Tibial artery (tissue), 4 donors: ENCODE results near the gene GNAT2.

ENCODE experiments used
- DNase-seq, 2 donors: peaks; one replicate each; pipeline ENCODE4 v3.0.0-alpha.2; 2019
- H3K27ac ChIP-seq, 2 donors: fragments of 200-600 bp; sonication (generic) in 1 of 2; 1 replicate in 1 of 2; 2 replicates in 1 of 2; pipeline ENCODE4 v1.5.1; 2018 to 2019; ENCODE audit warnings: mild to moderate bottlenecking in 1 of 2
- H3K27me3 ChIP-seq, 2 donors: fragments of 200-600 bp; sonication (generic) in 1 of 2; one replicate each; pipeline versions ENCODE4 v1.5.1 to v1.6.0; 2016 to 2019
- H3K36me3 ChIP-seq, 3 donors: fragments of 200-600 bp; sonication (generic) in 2 of 3; one replicate each; pipeline ENCODE4 v1.5.1; 2016 to 2019; ENCODE audit warnings: mild to moderate bottlenecking in 2 of 3
- H3K4me1 ChIP-seq, 4 donors: fragments of 200-600 bp; sonication (generic) in 2 of 4; 1 replicate in 3 of 4; 2 replicates in 1 of 4; pipeline ENCODE4 v1.5.1; 2016 to 2019
- H3K4me3 ChIP-seq, 2 donors: fragments of 200-600 bp; sonication (generic) in 1 of 2; 1 replicate in 1 of 2; 2 replicates in 1 of 2; pipeline ENCODE4 v1.5.1; 2018 to 2019; ENCODE audit warnings: mild to moderate bottlenecking in 2 of 2
- H3K9me3 ChIP-seq, 3 donors: fragments of 200-600 bp; sonication (generic) in 1 of 3; one replicate each; pipeline ENCODE4 v1.5.1; 2016 to 2019
- intact Hi-C: fragments of 100-400 bp; cut with DNase I; formaldehyde crosslinking; loops from one replicate; pipeline ENCODE4 v1.15.0; 2023; ENCODE audit warnings: low total_unique reads
- TF ChIP-seq, protein P1 (sequence below), 2 experiments: fragments of 200-600 bp in 1 of 2; fragments of 450-650 bp in 1 of 2; IDR thresholded peaks; one replicate each; pipeline ENCODE4 v1.5.1; 2017 to 2019; ENCODE audit warnings: antibody characterized with exemption in 2 of 2, mild to moderate bottlenecking in 1 of 2, moderate library complexity in 1 of 2

The GNAT2 gene

DNA sequence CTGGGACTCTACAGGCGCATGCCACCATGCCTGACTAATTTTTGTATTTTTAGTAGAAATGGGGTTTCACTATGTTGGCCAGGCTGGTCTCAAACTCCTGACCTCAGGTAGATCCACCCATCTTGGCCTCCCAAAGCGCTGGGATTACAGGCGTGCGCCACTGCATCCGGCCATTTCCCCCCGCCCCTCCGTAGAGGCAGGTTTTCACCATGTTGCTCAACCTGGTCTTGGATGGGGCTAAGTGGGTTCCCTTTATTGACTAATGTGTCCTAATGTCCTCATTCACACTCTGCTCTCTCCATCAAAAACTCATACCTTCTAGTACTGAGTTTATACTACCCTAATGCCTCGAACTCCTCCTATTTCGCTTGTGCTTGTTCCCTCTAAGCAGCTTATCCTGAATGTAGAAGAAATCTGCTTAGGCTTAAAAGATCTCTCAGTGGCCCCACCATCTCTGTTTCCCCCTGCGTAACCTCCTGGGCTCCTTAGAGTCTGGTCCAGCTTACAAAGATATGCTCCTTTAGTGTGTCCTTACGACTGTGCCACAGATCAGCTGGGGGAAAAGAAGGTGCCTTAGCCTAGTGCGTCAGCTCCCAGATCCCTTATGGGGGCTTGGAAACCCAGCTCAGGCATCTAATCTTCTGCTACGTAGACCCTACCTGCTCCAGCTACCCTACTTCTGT lies 8.0 kb downstream of the GNAT2 start:
- H3K4me3 ChIP-seq = no peak overlapping the region

DNA sequence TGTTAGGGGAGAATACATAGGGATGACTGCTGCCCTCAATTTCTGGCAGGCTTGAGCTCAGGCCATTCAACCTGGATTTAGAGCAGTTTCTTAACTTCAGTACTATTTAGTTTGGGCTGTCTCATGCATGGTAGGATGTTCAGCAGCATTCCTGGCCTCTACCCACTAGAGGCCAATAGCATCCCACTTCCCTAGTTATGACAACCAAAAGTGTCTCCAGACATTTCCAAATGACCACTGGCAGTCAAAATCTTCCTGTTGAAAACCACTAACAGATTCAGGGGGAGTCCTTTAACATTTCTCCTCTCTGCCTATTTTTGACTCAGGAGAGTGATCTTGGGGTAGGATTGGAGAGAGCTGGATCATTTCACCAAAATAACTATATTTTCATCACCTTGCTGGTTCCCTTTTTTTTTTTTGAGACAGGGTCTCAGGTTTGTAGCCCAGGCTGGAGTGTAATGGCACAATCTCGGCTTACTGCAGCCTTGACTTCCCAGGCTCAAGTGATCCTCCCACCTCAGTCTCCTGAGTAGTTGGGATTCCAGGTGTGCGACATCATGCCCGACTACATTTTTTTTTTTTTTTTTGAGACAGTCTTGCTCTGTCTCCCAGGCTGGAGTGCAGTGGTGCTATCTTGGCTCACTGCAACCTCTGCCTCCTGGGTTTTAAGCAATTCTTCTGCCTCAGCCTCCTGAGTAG lies 8.7 kb downstream of the GNAT2 start:
- H3K36me3 ChIP-seq = no peaks in the 10 kb centered on the region
- intact Hi-C loops = no loop called here
- H3K4me1 ChIP-seq = no peaks in the 10 kb centered on the region
- H3K4me3 ChIP-seq = no peak overlapping the region
- H3K27me3 ChIP-seq = no peaks in the 10 kb centered on the region
- no peak for DNase-seq
- H3K27ac ChIP-seq = no peak overlapping the region
- TF ChIP-seq, protein P1, sequence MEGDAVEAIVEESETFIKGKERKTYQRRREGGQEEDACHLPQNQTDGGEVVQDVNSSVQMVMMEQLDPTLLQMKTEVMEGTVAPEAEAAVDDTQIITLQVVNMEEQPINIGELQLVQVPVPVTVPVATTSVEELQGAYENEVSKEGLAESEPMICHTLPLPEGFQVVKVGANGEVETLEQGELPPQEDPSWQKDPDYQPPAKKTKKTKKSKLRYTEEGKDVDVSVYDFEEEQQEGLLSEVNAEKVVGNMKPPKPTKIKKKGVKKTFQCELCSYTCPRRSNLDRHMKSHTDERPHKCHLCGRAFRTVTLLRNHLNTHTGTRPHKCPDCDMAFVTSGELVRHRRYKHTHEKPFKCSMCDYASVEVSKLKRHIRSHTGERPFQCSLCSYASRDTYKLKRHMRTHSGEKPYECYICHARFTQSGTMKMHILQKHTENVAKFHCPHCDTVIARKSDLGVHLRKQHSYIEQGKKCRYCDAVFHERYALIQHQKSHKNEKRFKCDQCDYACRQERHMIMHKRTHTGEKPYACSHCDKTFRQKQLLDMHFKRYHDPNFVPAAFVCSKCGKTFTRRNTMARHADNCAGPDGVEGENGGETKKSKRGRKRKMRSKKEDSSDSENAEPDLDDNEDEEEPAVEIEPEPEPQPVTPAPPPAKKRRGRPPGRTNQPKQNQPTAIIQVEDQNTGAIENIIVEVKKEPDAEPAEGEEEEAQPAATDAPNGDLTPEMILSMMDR (IDR thresholded peaks at IDR 0.05) = no peak
- no peaks in the 10 kb centered on the region for H3K9me3 ChIP-seq

More for the DNA sequence above, 8.0 kb downstream of the GNAT2 start:
- Histone ChIP-seq H3K4me1 (no peaks in the 10 kb centered on the region), H3K9me3 (no peaks in the 10 kb centered on the region), H3K27ac (no peak overlapping the region), H3K36me3 (no peaks in the 10 kb centered on the region), H3K27me3 (no peaks in the 10 kb centered on the region)
- no peak for DNase-seq
- intact Hi-C loops = no loop called here
- TF ChIP-seq, protein P1 (IDR thresholded peaks at IDR 0.05) = no peak

DNA sequence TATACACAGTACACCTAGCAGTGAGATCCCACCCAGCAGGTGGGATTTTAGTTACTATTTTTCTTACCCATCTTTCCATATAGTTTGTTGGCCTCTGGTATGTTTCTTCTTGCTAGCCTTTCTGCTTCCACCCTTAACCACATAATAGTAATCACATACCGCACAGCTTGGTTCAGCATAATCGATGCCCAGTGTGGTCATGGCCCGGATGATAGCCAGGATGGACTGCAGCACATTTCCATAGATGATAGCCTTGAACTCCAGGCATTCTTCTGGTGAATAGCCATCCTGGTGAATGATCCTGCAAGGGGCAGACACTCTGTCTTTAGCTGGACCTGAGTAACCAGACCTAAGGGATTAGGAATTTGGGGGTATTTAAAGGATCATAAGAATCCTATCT lies 9.5 kb downstream of the GNAT2 start:
- H3K27ac ChIP-seq = no peak overlapping the region
- no peak overlapping the region for H3K4me3 ChIP-seq
- H3K4me1 ChIP-seq = no peaks in the 10 kb centered on the region
- TF ChIP-seq, protein P1 (IDR thresholded peaks at IDR 0.05) = no peak
- H3K36me3 ChIP-seq = no peaks in the 10 kb centered on the region
- DNase-seq = no peak
- H3K9me3 ChIP-seq = no peaks in the 10 kb centered on the region
- no peaks in the 10 kb centered on the region for H3K27me3 ChIP-seq
- intact Hi-C loops = no loop called here

DNA sequence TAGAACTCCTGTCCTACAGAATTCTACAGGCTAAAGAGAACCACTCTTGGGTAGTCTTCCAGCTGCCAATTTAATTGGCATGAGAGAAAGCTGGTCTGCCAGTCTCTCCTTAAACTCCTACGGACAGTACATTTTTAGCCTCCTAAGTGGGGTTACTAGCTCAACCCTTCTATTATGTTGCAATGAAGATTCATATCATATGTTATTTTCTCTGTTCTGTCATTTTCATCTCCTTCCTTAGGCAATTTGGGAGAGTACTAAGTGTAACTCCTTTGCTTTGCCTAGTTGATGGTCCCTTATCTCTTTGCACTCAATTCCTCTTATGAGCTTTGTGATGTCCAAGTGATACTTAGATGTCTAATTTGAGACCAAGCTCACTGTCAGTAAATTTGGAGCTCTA lies 14.0 kb downstream of the GNAT2 start:
- Histone ChIP-seq H3K4me3 (no peak overlapping the region), H3K4me1 (no peaks in the 10 kb centered on the region), H3K27ac (no peak overlapping the region), H3K27me3 (no peaks in the 10 kb centered on the region), H3K36me3 (no peaks in the 10 kb centered on the region), H3K9me3 (no peaks in the 10 kb centered on the region)
- no peak for DNase-seq
- TF ChIP-seq, protein P1 (IDR thresholded peaks at IDR 0.05) = no peak
- intact Hi-C loops = no loop called here

DNA sequence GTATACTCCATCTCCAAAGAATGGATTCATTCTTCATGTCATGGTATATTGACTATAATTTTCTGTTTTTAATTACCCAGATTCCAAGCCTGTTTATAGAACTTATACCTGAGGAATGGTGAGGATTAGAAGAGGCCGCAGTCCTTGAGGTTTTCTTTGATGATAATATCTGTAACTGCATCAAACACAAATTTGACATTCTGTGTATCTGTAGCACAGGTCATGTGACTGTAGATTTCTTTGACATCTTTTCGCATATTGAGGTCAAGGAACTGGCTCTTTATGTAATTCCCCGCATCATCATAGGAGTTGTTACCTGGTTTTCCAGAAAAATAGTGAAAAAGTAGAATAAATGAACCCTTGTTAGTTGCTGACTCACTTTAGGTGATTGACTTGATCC lies 16.2 kb downstream of the GNAT2 start:
- DNase-seq = no peak
- Histone ChIP-seq H3K9me3 (no peaks in the 10 kb centered on the region), H3K27ac (no peak overlapping the region), H3K27me3 (no peaks in the 10 kb centered on the region), H3K4me3 (no peak overlapping the region), H3K4me1 (no peaks in the 10 kb centered on the region), H3K36me3 (peaks cover 0 to 7% (median 1%) of the 10 kb centered on the region in 3 donors)
- TF ChIP-seq, protein P1 (IDR thresholded peaks at IDR 0.05) = no peak
- intact Hi-C loops = no loop called here
